Amniotic epithelial cell (primary cell): ENCODE measurements around the gene PRAMEF17.
"Not testable (repeated sequence)": the region's sequence is repeated elsewhere in the genome, so short reads cannot be mapped to it uniquely, and the experiment has no call there.

ENCODE experiments used
- DNase-seq: peaks from one replicate; pipeline ENCODE4 v3.0.0-alpha.2; 2010; ENCODE audit warnings: low read depth

PRAMEF17 gene

GRCh38 chr1:13389332-13389731 lies at the start of gene PRAMEF17:
Gene PRAMEF17, plus strand, starts transcription at chr1:13389632. Its CDS starts 26 bp downstream, at chr1:13389658.
- DNase-seq: not testable (repeated sequence)

GRCh38 chr1:13342496-13342895 lies 46.9 kb upstream of the PRAMEF17 start:
- DNase-seq: not testable (repeated sequence)

- not testable (repeated sequence) for DNase-seq
These were observed 42.4 kb upstream of the PRAMEF17 start, which contains the start of gene PRAMEF14 for GRCh38 chr1:13347034-13347433. Gene PRAMEF14, minus strand, starts transcription at chr1:13347134. Its CDS starts 1,820 bp downstream, at chr1:13345314.

- not testable (repeated sequence) for DNase-seq
These were observed 36.0 kb upstream of the PRAMEF17 start for GRCh38 chr1:13353476-13353875.

GRCh38 chr1:13354475-13354874 lies 35.0 kb upstream of the PRAMEF17 start:
- not testable (repeated sequence) for DNase-seq

- peak; percentile 36 for DNase-seq
These were observed 32.7 kb upstream of the PRAMEF17 start for GRCh38 chr1:13356774-13357173.

GRCh38 chr1:13362364-13362763 lies 27.1 kb upstream of the PRAMEF17 start:
- not testable (repeated sequence) for DNase-seq

GRCh38 chr1:13364928-13365327 lies 24.5 kb upstream of the PRAMEF17 start:
- not testable (repeated sequence) for DNase-seq

- DNase-seq: not testable (repeated sequence)
These were observed 22.9 kb upstream of the PRAMEF17 start for GRCh38 chr1:13366536-13366935.

GRCh38 chr1:13368544-13368943 lies 20.9 kb upstream of the PRAMEF17 start:
- not testable (repeated sequence) for DNase-seq

- not testable (repeated sequence) for DNase-seq
These were observed 10.4 kb upstream of the PRAMEF17 start for GRCh38 chr1:13378983-13379382.

- not testable (repeated sequence) for DNase-seq
These were observed 9.1 kb upstream of the PRAMEF17 start for GRCh38 chr1:13380380-13380779.

GRCh38 chr1:13393004-13393403 lies 3.6 kb downstream of the PRAMEF17 start:
- not testable (repeated sequence) for DNase-seq

GRCh38 chr1:13394761-13395160 lies 5.3 kb downstream of the PRAMEF17 start:
- DNase-seq: not testable (repeated sequence)

GRCh38 chr1:13395311-13395710 lies 5.9 kb downstream of the PRAMEF17 start:
- not testable (repeated sequence) for DNase-seq

- DNase-seq: no peak
These were observed 18.4 kb downstream of the PRAMEF17 start for GRCh38 chr1:13407811-13408210.

GRCh38 chr1:13410150-13410549 lies 20.7 kb downstream of the PRAMEF17 start, which contains the start of gene PRAMEF20:
Gene PRAMEF20, plus strand, starts transcription at chr1:13410450. Its CDS starts 5,905 bp downstream, at chr1:13416355.
- DNase-seq: not testable (repeated sequence)

- DNase-seq: no peak
These were observed 41.1 kb downstream of the PRAMEF17 start for GRCh38 chr1:13430495-13430894.

GRCh38 chr1:13432251-13432650 lies 42.8 kb downstream of the PRAMEF17 start:
- DNase-seq: no peak

- DNase-seq: not testable (repeated sequence)
These were observed 44.4 kb downstream of the PRAMEF17 start for GRCh38 chr1:13433694-13434358.

GRCh38 chr1:13435458-13435857 lies 46.0 kb downstream of the PRAMEF17 start:
- no peak for DNase-seq

- not testable (repeated sequence) for DNase-seq
These were observed 49.8 kb downstream of the PRAMEF17 start for GRCh38 chr1:13439104-13439783.
